AG04450 (cell line): ENCODE results near the gene ZNF106. TPM values are rescaled to one million over a fixed set of nuclear protein-coding genes. Genes with fewer than 3 reads are reported as not detected.

ENCODE experiments used
- CTCF ChIA-PET: fragments of 300-600, 350-600 bp; formaldehyde crosslinking; extraction: SDS; loops from one replicate; lab custom pipeline; 2022; ENCODE audit warnings: antibody characterized with exemption, inconsistent platforms; lab: Charles Lee
- POLR2A ChIA-PET: fragments of 350-600 bp; formaldehyde crosslinking; extraction: SDS; loops from one replicate; lab custom pipeline; 2021; ENCODE audit warnings: antibody characterized with exemption, inconsistent platforms; lab: Yijun Ruan, JAX
- DNase-seq: peaks from one replicate; pipeline ENCODE4 v3.0.0-alpha.2; 2011; ENCODE audit warnings: low read depth, low spot score
- H3K27ac ChIP-seq: one replicate; pipeline ENCODE4 v1.5.1; 2012; ENCODE audit warnings: low read depth, low read length, control low read depth
- H3K27me3 ChIP-seq: one replicate; pipeline ENCODE4 v1.6.0; 2012; ENCODE audit warnings: low read length; ENCODE audit not compliant: control insufficient read depth, insufficient read depth
- H3K4me3 ChIP-seq: 2 replicates; pipeline ENCODE4 v1.5.1; 2011; ENCODE audit warnings: mild to moderate bottlenecking, low read depth, low read length, control low read depth
- H3K9me3 ChIP-seq: 2 replicates; pipeline ENCODE4 v1.5.1; 2012; ENCODE audit warnings: low read length; ENCODE audit not compliant: control insufficient read depth, insufficient read depth
- CTCF ChIP-seq: IDR thresholded peaks from 2 replicates; pipeline ENCODE4 v1.5.1; 2011; ENCODE audit warnings: low read depth, low read length, control low read depth, inconsistent platforms
- polyA plus RNA-seq: library from polyadenylated mRNA; depleted of rRNA; stranded (reverse); fragments of >200 nt; gene quantifications from 2 replicates; pipeline ENCODE4 v1.2.3, GENCODE V29; 2011

Gene ZNF106
- polyA plus RNA-seq, 1 experiment: 67.4 TPM

- Histone ChIP-seq H3K27me3 (no peaks in the 10 kb centered on the region), H3K27ac (peak overlapping the region; percentile 99), H3K9me3 (no peaks in the 10 kb centered on the region; the same call in 1 of the 2 replicates), H3K4me3 (peak overlapping the region; percentile 77)
- ChIA-PET POLR2A (interaction anchor here (0.9 to 2.0 kb wide), 2 partner anchors 9 to 33 kb away, joined by 4 to 8 read pairs; no protein-coding TSS in a partner anchor), CTCF (interaction anchor here (0.8 to 1.6 kb wide), 3 partner anchors 13 to 282 kb away, joined by 4 to 6 read pairs (median 4); partner anchors contain the start of gene VPS39)
- TF ChIP-seq CTCF: no peak
- no peak for DNase-seq
Measured at GRCh38 chr15:42490291-42490670, 660 bp downstream of the ZNF106 start.

GRCh38 chr15:42483677-42484076 lies 7.3 kb downstream of the ZNF106 start:
- ChIA-PET CTCF (interaction anchor here (2.6 kb wide), 1 partner anchor 12 kb away, joined by 12 read pairs; no protein-coding TSS in a partner anchor), POLR2A (no interaction called here)
- no peak overlapping the region for H3K4me3 ChIP-seq
- no peaks in the 10 kb centered on the region for H3K27me3 ChIP-seq
- no peak overlapping the region for H3K27ac ChIP-seq
- no peak for TF ChIP-seq CTCF
- no peaks in the 10 kb centered on the region for H3K9me3 ChIP-seq
- DNase-seq: no peak

- ChIA-PET POLR2A (no interaction called here), CTCF (interaction anchor here (2.6 kb wide), 1 partner anchor 11 kb away, joined by 12 read pairs; no protein-coding TSS in a partner anchor)
- H3K27me3 ChIP-seq: no peaks in the 10 kb centered on the region
- no peak for TF ChIP-seq CTCF
- no peaks in the 10 kb centered on the region for H3K9me3 ChIP-seq
- H3K4me3 ChIP-seq: no peak overlapping the region
- no peak for DNase-seq
- no peak overlapping the region for H3K27ac ChIP-seq
Measured at GRCh38 chr15:42482701-42483100, 8.2 kb downstream of the ZNF106 start.

- no peak overlapping the region for H3K27ac ChIP-seq
- no peak for TF ChIP-seq CTCF
- CTCF ChIA-PET: interaction anchor here (0.6 to 1.2 kb wide), 2 partner anchors 18 to 537 kb away, joined by 3 to 6 read pairs; no protein-coding TSS in a partner anchor
- H3K4me3 ChIP-seq: no peak overlapping the region
- no peak for DNase-seq
- no peaks in the 10 kb centered on the region for H3K27me3 ChIP-seq
- POLR2A ChIA-PET: no interaction called here
- no peaks in the 10 kb centered on the region for H3K9me3 ChIP-seq
Measured at GRCh38 chr15:42474827-42475226, 16.1 kb downstream of the ZNF106 start.

- CTCF ChIA-PET: interaction anchor here (0.8 to 2.2 kb wide), 12 partner anchors 9 to 389 kb away, joined by 3 to 12 read pairs (median 4); partner anchors contain the start of genes GANC and TMEM87A
- Histone ChIP-seq H3K27ac (no peak overlapping the region), H3K27me3 (no peaks in the 10 kb centered on the region), H3K4me3 (no peak overlapping the region), H3K9me3 (no peaks in the 10 kb centered on the region)
- DNase-seq: no peak
- no peak for TF ChIP-seq CTCF
- POLR2A ChIA-PET: no interaction called here
Measured at GRCh38 chr15:42471002-42471401, 19.9 kb downstream of the ZNF106 start.
